ENCODE data around the gene KIAA1755. TPM values are rescaled to one million over a fixed set of nuclear protein-coding genes. Genes with fewer than 3 reads are reported as not detected.

KIAA1755 gene
- total and polyA plus RNA-seq, 2 of the 4 experiments (the other 2 are of a cell fraction) = 2.5 to 5.1 TPM

DNA sequence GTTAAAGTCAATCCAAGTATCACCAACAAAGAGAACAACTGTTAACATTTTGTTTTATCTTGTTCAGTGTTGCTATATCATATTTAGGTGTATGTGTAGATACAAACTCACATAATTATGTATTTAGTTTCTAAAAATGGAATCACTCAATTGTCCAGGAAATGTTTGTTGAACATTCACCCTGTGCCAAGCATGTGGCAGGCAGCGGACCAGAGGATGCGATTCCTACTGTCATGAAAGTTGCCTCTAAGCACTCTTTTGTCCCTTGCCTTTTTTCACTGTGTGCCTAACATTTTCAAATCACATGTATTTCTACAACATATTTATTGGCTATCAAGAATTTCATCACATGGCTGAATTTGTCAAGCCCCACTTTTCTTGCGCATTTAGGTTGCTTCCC, 78.6 kb downstream of the KIAA1755 start:
- Histone ChIP-seq H2BK15ac (ENCODE audit: low read depth, low read length) (no peak overlapping the region), H3K79me1 (ENCODE audit: low read depth in 1 of 2, low read length in 2 of 2) (no peaks in the 10 kb centered on the region), H2AK5ac (ENCODE audit: low read depth, low read length) (0 out of 2 replicates have a peak overlapping the region, but pooled peaks have one; percentile 24), H4K20me1 (ENCODE audit: insufficient read depth, low read length) (no peaks in the 10 kb centered on the region), H3K9ac (ENCODE audit: low read depth, low read length) (no peak overlapping the region), H2BK120ac (ENCODE audit: low read depth, low read length) (no peak overlapping the region), H3K4me2 (ENCODE audit: low read depth, low read length) (no peak overlapping the region), H3K14ac (replicated peaks; ENCODE audit: low read depth, low read length) (no peak overlapping the region), H2AFZ (replicated peaks; ENCODE audit: low read length, poor library complexity) (no peak overlapping the region), H2AK9ac (replicated peaks; ENCODE audit: low read depth, low read length, poor library complexity) (no peak overlapping the region), H2BK20ac (ENCODE audit: low read depth, low read length) (no peak overlapping the region), H3K56ac (ENCODE audit: extremely low read depth, insufficient read depth, low read length) (no peak overlapping the region), H3K23ac (ENCODE audit: low read depth, low read length) (no peak overlapping the region), H3K4me3 (ENCODE audit: insufficient read depth, low read depth, low read length) (no peak overlapping the region), H3K36me3 (ENCODE audit: control insufficient read depth, insufficient read depth, low read length) (no peaks in the 10 kb centered on the region), H3K9me3 (ENCODE audit: control insufficient read depth, insufficient read depth, low read length) (peaks cover 5% of the 10 kb centered on the region; the same call in 1 of the 2 replicates), H3K27ac (ENCODE audit: insufficient read depth, low read length) (no peak overlapping the region), H4K8ac (ENCODE audit: low read depth in 2 of 2, low read length in 2 of 2) (no peak overlapping the region), H3K18ac (ENCODE audit: low read depth, low read length) (no peak overlapping the region), H3K27me3 (ENCODE audit: control insufficient read depth, insufficient read depth, low read length) (no peaks in the 10 kb centered on the region), H4K91ac (ENCODE audit: insufficient read depth, low read depth, low read length) (no peak overlapping the region), H4K5ac (ENCODE audit: low read depth, low read length) (no peak overlapping the region), H2BK5ac (ENCODE audit: low read depth, low read length, poor library complexity, severe bottlenecking) (no peak overlapping the region), H3K9me1 (ENCODE audit: insufficient read depth, low read length) (no peaks in the 10 kb centered on the region), H3K4ac (ENCODE audit: low read depth, low read length) (no peak overlapping the region), H3K4me1 (ENCODE audit: control insufficient read depth, insufficient read depth, low read length) (peaks cover 4% of the 10 kb centered on the region)
- BruUV-seq (replicated peaks) = no TSS peak
- intact Hi-C loops (cut with micrococcal nuclease) = no loop called here
- no peak for TF ChIP-seq FOS (IDR thresholded peaks at IDR 0.05; ENCODE audit: low read depth, low read length)
- TF ChIP-seq RCOR1 (IDR thresholded peaks at IDR 0.05; ENCODE audit: insufficient replicate concordance, low read length) = no peak
- TF ChIP-seq, protein P1, sequence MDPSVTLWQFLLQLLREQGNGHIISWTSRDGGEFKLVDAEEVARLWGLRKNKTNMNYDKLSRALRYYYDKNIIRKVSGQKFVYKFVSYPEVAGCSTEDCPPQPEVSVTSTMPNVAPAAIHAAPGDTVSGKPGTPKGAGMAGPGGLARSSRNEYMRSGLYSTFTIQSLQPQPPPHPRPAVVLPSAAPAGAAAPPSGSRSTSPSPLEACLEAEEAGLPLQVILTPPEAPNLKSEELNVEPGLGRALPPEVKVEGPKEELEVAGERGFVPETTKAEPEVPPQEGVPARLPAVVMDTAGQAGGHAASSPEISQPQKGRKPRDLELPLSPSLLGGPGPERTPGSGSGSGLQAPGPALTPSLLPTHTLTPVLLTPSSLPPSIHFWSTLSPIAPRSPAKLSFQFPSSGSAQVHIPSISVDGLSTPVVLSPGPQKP (IDR thresholded peaks at IDR 0.05; ENCODE audit: borderline replicate concordance, low read depth, low read length) = no peak
- no peak for TF ChIP-seq POLR2A (IDR thresholded peaks at IDR 0.05; ENCODE audit: low read depth, low read length)
- TF ChIP-seq CHD1 (IDR thresholded peaks at IDR 0.05; ENCODE audit: low read depth, low read length) = no peak
- no peak for TF ChIP-seq NFE2L2 (IDR thresholded peaks at IDR 0.05; ENCODE audit: low read depth, low read length)
- TF ChIP-seq, protein P2, sequence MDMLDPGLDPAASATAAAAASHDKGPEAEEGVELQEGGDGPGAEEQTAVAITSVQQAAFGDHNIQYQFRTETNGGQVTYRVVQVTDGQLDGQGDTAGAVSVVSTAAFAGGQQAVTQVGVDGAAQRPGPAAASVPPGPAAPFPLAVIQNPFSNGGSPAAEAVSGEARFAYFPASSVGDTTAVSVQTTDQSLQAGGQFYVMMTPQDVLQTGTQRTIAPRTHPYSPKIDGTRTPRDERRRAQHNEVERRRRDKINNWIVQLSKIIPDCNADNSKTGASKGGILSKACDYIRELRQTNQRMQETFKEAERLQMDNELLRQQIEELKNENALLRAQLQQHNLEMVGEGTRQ (IDR thresholded peaks at IDR 0.05; ENCODE audit: low read depth, low read length) = no peak
- TF ChIP-seq RAD21 (IDR thresholded peaks at IDR 0.05; ENCODE audit: low read length) = no peak
- no peak for TF ChIP-seq RFX5 (IDR thresholded peaks at IDR 0.05; ENCODE audit: low read depth, low read length)
- dilution Hi-C loops (cut with HindIII; ENCODE audit: low sequenced_read_pairs, unreplicated experiment) = no loop called here
- ATAC-seq (ENCODE audit: low read depth) (no peak), DNase-seq (no peak)
- CTCF ChIA-PET = no interaction called here
- 100% methylated on average over 2 of the region's 3 CpGs; no CpG with 5 or more reads in 1 of the 2 experiments for WGBS, 2 experiments (ENCODE audit: extremely low coverage in 2 of 2, insufficient read length in 1 of 2)
- POLR2A ChIA-PET (ENCODE audit: unreplicated experiment) = interaction anchor here (0.5 kb wide), 1 partner anchor 251 kb away, joined by 3 read pairs; no protein-coding TSS in a partner anchor
- in situ Hi-C loops (cut with MboI; ENCODE audit: low sequenced_read_pairs) = no loop called here

Measured in IMR-90 (cell line).